HG03571 (cell line): ENCODE measurements around the gene OR10A2.
"Not testable (repeated sequence)": the region's sequence is repeated elsewhere in the genome, so short reads cannot be mapped to it uniquely, and the experiment has no call there.

Experiments used
- ATAC-seq: cut with Tn5 transposase; IDR thresholded peaks from one replicate; pipeline ENCODE4 v1.9.1; 2021; ENCODE audit not compliant: unreplicated experiment

OR10A2 gene

GRCh38 chr11:6887711-6888110 lies 24.9 kb downstream of the OR10A2 start:
- not testable (repeated sequence) for ATAC-seq

DNA sequence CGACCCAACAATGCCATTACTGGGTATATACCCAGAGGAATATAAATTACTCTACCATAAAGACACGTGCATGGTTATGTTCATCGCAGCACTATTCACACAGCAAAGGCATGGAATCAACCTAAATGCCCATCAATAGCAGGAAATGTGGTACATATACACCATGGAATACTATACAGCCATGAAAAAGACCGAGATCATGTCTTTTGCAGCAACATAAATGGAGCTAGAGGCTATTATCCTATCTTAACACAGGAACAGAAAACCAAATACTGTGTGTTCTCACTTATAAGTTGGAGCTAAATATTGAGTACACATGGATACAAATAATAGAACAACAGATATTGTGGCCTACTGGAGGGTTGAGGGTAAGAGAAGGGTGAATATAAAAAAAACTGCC lies 26.0 kb downstream of the OR10A2 start:
- ATAC-seq: no peak

- no peak for ATAC-seq
Measured at GRCh38 chr11:6889835-6890234, 27.0 kb downstream of the OR10A2 start.

DNA sequence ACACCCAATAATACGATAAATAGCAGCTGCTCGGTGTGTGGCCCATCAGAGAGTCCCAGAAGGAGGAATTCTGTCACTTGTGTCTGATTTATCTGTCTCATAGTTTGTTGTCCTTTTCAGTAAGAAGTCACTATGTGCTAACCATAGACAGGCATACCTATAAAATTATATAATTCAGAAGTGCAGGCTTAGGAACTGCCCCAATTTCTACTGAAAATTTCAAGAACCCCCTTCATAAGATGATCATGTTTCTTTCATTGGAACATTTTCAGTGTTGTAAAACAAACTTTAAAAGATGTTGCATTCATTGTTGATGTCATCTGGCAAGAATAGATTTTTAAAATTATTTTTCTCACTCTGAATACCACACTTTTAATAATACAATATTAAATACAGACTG lies 29.5 kb downstream of the OR10A2 start, which contains the start of gene OR2D2:
OR2D2 (minus strand) TSS at position 101 of the 400 bp plus-strand sequence; CDS start at position 101, 0 bp downstream.
- no peak for ATAC-seq

GRCh38 chr11:6894097-6894496 lies 31.2 kb downstream of the OR10A2 start:
- ATAC-seq: no peak

DNA sequence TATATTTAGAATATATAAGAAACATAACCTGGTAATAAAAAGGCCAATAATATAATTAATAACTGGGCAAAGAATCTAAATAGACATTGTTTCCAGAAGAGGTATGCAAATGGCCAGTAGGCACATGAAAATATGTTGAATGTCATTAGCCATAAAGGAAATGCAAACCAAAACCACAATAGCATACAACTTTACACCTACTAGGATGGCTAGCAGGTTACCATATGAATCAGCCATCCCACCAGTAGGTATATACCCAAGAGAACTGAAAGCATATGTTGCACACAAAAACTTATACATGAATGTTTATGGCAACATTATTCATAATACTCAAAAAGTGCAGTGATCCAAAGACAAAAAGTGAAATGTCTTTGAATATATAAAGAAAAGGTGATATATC lies 32.2 kb downstream of the OR10A2 start:
- peak; percentile 86 for ATAC-seq

GRCh38 chr11:6898911-6899310 lies 36.1 kb downstream of the OR10A2 start:
- ATAC-seq: no peak

DNA sequence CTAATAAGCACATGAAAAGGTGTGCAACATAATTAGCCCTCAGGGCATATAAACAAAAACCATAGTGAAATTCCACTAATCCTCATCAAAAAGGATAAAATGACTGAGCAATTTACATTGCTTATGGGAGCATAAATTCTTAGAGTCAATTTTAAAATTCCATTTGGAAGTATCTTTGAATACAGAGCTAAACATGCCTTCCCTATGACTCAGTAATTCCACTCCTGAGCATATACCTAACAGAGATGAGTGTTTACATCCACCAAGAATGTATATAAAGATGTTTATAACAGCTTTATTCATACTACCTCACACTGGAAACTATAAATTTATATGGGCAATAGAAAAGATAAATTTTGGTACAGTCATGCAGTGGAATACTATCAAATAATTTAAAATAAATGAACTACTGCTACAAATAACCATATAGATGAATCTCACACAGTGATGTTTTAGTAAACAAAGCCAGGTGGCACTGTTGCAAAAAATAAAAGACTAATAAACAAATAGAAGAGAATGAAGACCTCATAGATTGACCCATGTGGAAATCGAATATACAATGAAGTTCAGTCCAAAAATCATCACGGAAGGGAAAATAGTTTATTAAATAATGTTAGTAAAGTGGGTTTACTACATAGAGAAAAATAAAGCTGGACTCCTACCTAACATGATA lies 37.6 kb downstream of the OR10A2 start:
- no peak for ATAC-seq

DNA sequence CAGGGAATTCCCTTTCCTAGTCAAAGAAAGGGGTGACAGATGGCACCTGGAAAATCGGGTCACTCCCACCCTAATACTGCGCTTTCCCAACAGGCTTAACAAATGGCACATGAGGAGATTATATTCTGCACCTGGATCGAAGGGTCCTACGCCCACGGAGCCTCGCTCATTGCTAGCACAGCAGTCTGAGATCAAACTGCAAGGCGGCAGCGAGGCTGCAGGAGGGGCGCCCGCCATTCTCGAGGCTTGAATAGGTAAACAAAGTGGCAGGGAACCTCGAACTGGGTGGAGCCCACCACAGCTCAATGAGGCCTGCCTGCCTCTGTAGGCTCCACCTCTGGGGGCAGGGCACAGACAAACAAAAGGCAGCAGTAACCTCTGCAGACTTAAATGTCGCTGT lies 41.9 kb downstream of the OR10A2 start:
- not testable (repeated sequence) for ATAC-seq

GRCh38 chr11:6911378-6911777 lies 48.5 kb downstream of the OR10A2 start:
- no peak for ATAC-seq

DNA sequence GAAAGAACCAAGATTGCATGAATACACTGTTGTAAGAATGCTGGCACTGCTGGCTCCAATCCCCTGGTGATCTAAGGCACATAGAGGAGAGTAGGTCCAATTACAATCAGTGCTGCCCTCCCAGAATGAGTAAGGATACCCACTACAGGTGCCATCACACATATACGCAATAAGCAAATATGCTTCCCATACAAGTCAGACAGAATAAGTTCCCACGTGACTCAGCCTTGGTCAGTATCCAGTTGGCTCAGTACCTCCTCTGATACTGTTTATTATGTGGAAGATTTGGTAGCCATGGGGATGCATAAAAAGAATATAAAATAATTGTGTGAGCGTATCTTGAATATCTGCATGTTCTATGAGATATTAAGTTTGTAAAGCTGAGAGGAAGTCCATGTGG lies 49.1 kb downstream of the OR10A2 start:
- no peak for ATAC-seq

DNA sequence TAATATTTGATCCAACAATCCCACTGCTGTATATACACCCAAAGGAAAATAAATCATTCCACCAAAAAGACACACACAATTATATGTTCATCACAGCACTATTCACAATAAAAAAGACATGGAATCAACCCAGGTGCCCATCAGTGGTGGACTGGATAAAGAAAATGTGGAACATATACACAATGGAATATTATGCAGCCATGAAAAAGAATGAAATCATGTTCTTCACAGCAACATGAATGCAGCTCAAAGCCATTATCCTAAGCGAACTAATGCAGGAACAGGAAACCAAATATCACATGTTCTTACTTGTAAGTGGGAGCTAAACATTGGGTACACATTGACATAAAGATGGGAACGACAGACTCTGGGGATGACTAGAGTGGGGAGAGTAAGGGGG lies 56.8 kb downstream of the OR10A2 start:
- no peak for ATAC-seq

DNA sequence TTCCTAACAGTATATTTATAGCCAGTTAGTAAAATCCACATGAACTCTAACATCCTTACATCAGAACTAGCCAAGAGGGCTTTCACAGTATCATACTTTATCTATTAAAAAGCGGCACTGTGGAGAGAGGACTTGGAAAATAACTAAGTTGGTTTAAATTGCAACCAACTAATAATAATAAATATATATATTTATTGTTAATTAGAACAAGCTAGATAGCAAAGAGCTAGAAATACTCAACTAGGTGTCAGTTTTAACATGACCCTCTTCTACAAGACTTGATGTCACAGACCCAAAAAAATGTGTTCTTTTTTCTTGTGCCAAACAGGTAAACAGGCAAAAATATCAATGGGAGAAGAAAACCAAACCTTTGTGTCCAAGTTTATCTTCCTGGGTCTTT lies 57.8 kb downstream of the OR10A2 start, which contains the start of gene OR2D3:
OR2D3 (plus strand) TSS at position 301 of the 400 bp plus-strand sequence; CDS start at position 301, 0 bp downstream.
- no peak for ATAC-seq
